SU-DHL-6 (cell line): ENCODE measurements around the gene SPOCK1.

Experiments used
- H2AFZ ChIP-seq: fragments of 200-600 bp; sonication (generic); 2 replicates; pipeline ENCODE4 v1.6.1; 2014; ENCODE audit warnings: low read depth, mild to moderate bottlenecking, moderate library complexity, mixed read lengths, antibody characterized with exemption, low read length; ENCODE audit not compliant: severe bottlenecking
- H3F3A ChIP-seq: fragments of 200-600 bp; shearing (Covaris generic); 2 replicates; pipeline ENCODE4 v1.6.0; 2016; ENCODE audit warnings: antibody characterized with exemption, mild to moderate bottlenecking; ENCODE audit not compliant: insufficient read depth
- H3K27ac ChIP-seq: fragments of 200-600 bp; sonication (generic); 2 replicates; pipeline ENCODE4 v1.5.1; 2016; ENCODE audit warnings: low read depth, mild to moderate bottlenecking, low read length, moderate library complexity, mixed read lengths
- H3K27me3 ChIP-seq: fragments of 200-600 bp; sonication (generic), shearing (Covaris generic); 2 replicates; pipeline ENCODE4 v1.6.0; 2014; ENCODE audit warnings: mild to moderate bottlenecking, low read length
- H3K36me3 ChIP-seq: fragments of 200-600 bp; sonication (generic); 2 replicates; pipeline ENCODE4 v1.6.1; 2014; ENCODE audit warnings: mild to moderate bottlenecking, low read length, mixed read lengths
- H3K4me2 ChIP-seq: fragments of 300-600, 200-600 bp; shearing (Covaris generic), sonication (generic); 2 replicates; pipeline ENCODE4 v1.6.0; 2014; ENCODE audit warnings: low read length, low read depth, mild to moderate bottlenecking; ENCODE audit not compliant: poor library complexity, severe bottlenecking
- H3K4me3 ChIP-seq: fragments of 200-600 bp; sonication (generic); 2 replicates; pipeline ENCODE4 v1.5.1; 2014; ENCODE audit warnings: antibody characterized with exemption, low read length, mild to moderate bottlenecking, mixed read lengths; ENCODE audit not compliant: insufficient read depth, poor library complexity, severe bottlenecking
- H3K79me2 ChIP-seq: fragments of 200-600 bp; sonication (generic); 2 replicates; pipeline ENCODE4 v1.6.1; 2014; ENCODE audit warnings: mild to moderate bottlenecking, low read length, moderate library complexity; ENCODE audit not compliant: insufficient read depth
- H3K9ac ChIP-seq: fragments of 200-600 bp; sonication (generic); 2 replicates; pipeline ENCODE4 v1.7.0; 2014; ENCODE audit warnings: mild to moderate bottlenecking, low read length
- H3K9me2 ChIP-seq: fragments of 200-600 bp; sonication (generic); replicated peaks from 2 replicates; pipeline ENCODE4 v1.6.1; 2014; ENCODE audit warnings: low read length; ENCODE audit not compliant: insufficient read depth
- H3K9me3 ChIP-seq: fragments of 200-600 bp; sonication (generic); 2 replicates; pipeline ENCODE4 v1.6.1; 2014; ENCODE audit warnings: low read length, mixed read lengths; ENCODE audit not compliant: insufficient read depth
- H4K20me1 ChIP-seq: fragments of 200-600 bp; sonication (generic); 2 replicates; pipeline ENCODE4 v1.6.1; 2014; ENCODE audit warnings: low read depth, mild to moderate bottlenecking, antibody characterized with exemption, low read length, moderate library complexity, mixed read lengths
- CTCF ChIP-seq: fragments of 200-600 bp; sonication (generic); IDR thresholded peaks from one replicate; pipeline ENCODE4 v1.5.1; 2017; ENCODE audit warnings: antibody characterized with exemption, mild to moderate bottlenecking, low read length, moderate library complexity; ENCODE audit not compliant: insufficient read depth, poor library complexity, severe bottlenecking
- EZH2phosphoT487 ChIP-seq: fragments of 200-600 bp; sonication (generic), shearing (Covaris generic); conservative IDR thresholded peaks from 2 replicates; pipeline ENCODE4 v1.6.1; 2018; ENCODE audit warnings: mild to moderate bottlenecking, antibody characterized with exemption, low read length, moderate library complexity, mixed read lengths

The SPOCK1 gene

DNA sequence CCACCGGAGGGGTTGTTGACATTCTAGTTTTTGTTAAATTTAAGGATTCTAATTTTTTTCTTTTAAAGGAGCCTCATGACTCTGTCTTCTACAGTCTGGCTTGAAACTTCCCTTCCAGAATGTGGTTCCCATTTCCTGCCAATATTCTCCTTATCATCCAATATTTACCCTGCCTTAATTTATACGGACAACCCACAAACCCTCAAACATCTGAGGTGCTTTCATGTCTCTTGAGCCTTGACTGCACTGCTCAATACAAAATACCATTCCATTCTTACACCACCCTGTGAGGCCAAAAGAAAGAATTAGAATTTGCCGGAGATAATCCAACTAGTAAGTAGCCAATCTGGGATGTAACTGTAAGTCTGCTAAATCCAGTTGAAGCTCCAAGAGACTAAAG lies 346.5 kb downstream of the SPOCK1 start:
- H3K36me3 ChIP-seq: no peaks in the 10 kb centered on the region
- no peak overlapping the region for H3K27ac ChIP-seq
- H3K79me2 ChIP-seq: no peaks in the 10 kb centered on the region
- TF ChIP-seq EZH2phosphoT487 (no peak), CTCF (no peak)
- H3K9me3 ChIP-seq: no peaks in the 10 kb centered on the region
- no peaks in the 10 kb centered on the region for H4K20me1 ChIP-seq
- no peaks in the 10 kb centered on the region for H3K27me3 ChIP-seq
- no peak overlapping the region for H3K4me3 ChIP-seq
- H3K9ac ChIP-seq: no peak overlapping the region
- no peak overlapping the region for H3K4me2 ChIP-seq
- H3K9me2 ChIP-seq: no peaks in the 10 kb centered on the region
- no peaks in the 10 kb centered on the region for H3F3A ChIP-seq
- H2AFZ ChIP-seq: no peak overlapping the region

DNA sequence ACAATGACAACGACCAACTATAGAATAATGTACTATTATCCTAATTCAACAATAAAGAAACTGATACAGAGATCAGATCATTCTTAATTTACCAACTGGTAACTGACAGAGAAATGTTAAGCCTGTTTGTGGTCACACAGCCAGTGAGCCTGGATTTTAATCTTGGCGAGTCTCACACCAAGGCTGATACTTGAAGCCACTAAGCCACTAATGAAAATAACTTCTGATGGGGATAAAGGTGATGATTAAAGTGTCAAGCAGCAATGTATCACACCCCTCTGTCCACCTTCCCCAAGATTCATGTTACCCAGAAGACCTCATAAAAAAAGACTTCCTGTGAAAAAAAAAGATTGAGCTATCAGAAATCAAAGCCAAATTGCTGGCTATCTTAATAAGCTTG lies 350.5 kb downstream of the SPOCK1 start:
- H4K20me1 ChIP-seq: no peaks in the 10 kb centered on the region
- no peak for TF ChIP-seq CTCF
- no peak for TF ChIP-seq EZH2phosphoT487
- no peaks in the 10 kb centered on the region for H3K27me3 ChIP-seq
- H3K79me2 ChIP-seq: no peaks in the 10 kb centered on the region
- H3K36me3 ChIP-seq: no peaks in the 10 kb centered on the region
- H3K9me3 ChIP-seq: no peaks in the 10 kb centered on the region
- H3K9me2 ChIP-seq: no peaks in the 10 kb centered on the region
- no peak overlapping the region for H3K9ac ChIP-seq
- H2AFZ ChIP-seq: no peak overlapping the region
- H3K4me2 ChIP-seq: no peak overlapping the region
- H3K4me3 ChIP-seq: no peak overlapping the region
- no peak overlapping the region for H3K27ac ChIP-seq
- no peaks in the 10 kb centered on the region for H3F3A ChIP-seq

DNA sequence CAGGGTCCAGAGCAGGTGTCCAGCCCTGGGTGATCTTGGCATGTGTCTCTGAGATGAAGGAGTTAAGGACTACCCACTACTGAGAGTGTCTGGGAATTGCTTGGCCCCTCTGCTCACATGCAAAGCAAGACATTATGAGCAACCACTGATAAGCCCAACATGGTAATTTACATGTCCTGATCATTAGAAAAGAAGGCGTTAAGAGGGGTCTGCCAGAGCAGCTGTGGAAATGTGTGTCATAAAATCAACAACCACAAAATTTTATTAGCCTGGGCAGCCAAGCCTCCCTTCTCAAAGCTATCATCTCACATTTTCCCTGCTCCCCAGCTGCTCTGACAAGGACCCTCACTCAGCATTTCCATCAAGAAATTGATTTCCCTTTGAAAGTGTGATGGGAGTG lies 351.0 kb downstream of the SPOCK1 start:
- H3K36me3 ChIP-seq: no peaks in the 10 kb centered on the region
- no peak overlapping the region for H3K9ac ChIP-seq
- no peak overlapping the region for H3K27ac ChIP-seq
- no peaks in the 10 kb centered on the region for H3F3A ChIP-seq
- H4K20me1 ChIP-seq: no peaks in the 10 kb centered on the region
- H3K27me3 ChIP-seq: no peaks in the 10 kb centered on the region
- no peak overlapping the region for H3K4me3 ChIP-seq
- H3K9me2 ChIP-seq: no peaks in the 10 kb centered on the region
- H3K79me2 ChIP-seq: no peaks in the 10 kb centered on the region
- no peak for TF ChIP-seq EZH2phosphoT487
- TF ChIP-seq CTCF: no peak
- no peaks in the 10 kb centered on the region for H3K9me3 ChIP-seq
- H3K4me2 ChIP-seq: no peak overlapping the region
- no peak overlapping the region for H2AFZ ChIP-seq

DNA sequence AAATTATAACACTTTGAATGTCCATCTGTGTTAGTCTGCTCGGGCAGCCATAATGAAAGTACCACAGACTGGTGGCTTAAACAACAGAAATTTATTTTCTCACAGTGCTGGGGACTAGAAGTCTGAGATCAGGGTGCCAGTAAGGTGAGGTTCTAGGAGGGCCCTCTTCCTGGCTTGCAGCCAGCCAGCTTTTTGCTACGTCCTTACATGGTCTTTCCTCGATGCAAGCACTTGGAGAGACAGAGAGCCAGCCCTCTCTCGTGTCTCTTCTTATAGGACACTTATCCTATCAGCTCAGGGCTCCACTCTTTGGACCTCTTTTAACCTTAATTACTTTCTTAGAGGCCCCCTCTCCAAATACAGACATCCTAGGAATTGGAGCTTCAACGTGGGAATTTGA lies 351.8 kb downstream of the SPOCK1 start:
- H3K9ac ChIP-seq: no peak overlapping the region

More for the DNA sequence above, 351.8 kb downstream of the SPOCK1 start:
- Histone ChIP-seq H3K79me2 (no peaks in the 10 kb centered on the region), H3K4me3 (no peak overlapping the region), H3K4me2 (no peak overlapping the region), H3K9me2 (no peaks in the 10 kb centered on the region), H4K20me1 (no peaks in the 10 kb centered on the region), H3K27me3 (no peaks in the 10 kb centered on the region), H3K36me3 (no peaks in the 10 kb centered on the region), H3K9me3 (no peaks in the 10 kb centered on the region), H3F3A (no peaks in the 10 kb centered on the region), H3K27ac (no peak overlapping the region), H2AFZ (no peak overlapping the region)
- TF ChIP-seq EZH2phosphoT487 (no peak), CTCF (no peak)
